COLO829 (cell line): ENCODE data around the gene CLEC11A.
"Not testable (repeated sequence)": the region's sequence is repeated elsewhere in the genome, so short reads cannot be mapped to it uniquely, and the experiment has no call there.

ENCODE experiments used
- DNase-seq: peaks from one replicate; pipeline ENCODE4 v3.0.0; 2012; ENCODE audit warnings: low spot score

CLEC11A gene

GRCh38 chr19:50759076-50759475 lies 35.9 kb downstream of the CLEC11A start:
- DNase-seq, result not testable (repeated sequence)

GRCh38 chr19:50759886-50760285 lies 36.7 kb downstream of the CLEC11A start:
- DNase-seq, result peak; percentile 52

- not testable (repeated sequence) for DNase-seq
These were observed 38.3 kb downstream of the CLEC11A start for GRCh38 chr19:50761501-50761900.

GRCh38 chr19:50763521-50763920 lies 40.4 kb downstream of the CLEC11A start:
- not testable (repeated sequence) for DNase-seq

- no peak for DNase-seq
These were observed 41.2 kb downstream of the CLEC11A start for GRCh38 chr19:50764409-50764808.

- DNase-seq, result not testable (repeated sequence)
These were observed 43.6 kb downstream of the CLEC11A start for GRCh38 chr19:50766746-50767145.

GRCh38 chr19:50767263-50767662 lies 44.1 kb downstream of the CLEC11A start:
- not testable (repeated sequence) for DNase-seq

- no peak for DNase-seq
These were observed 45.1 kb downstream of the CLEC11A start for GRCh38 chr19:50768277-50768676.

GRCh38 chr19:50770164-50770563 lies 47.0 kb downstream of the CLEC11A start, which contains the start of gene GPR32:
GPR32 (plus strand) TSS chr19:50770464; CDS start chr19:50770601, 137 bp downstream.
- DNase-seq, result not testable (repeated sequence)

- DNase-seq, result no peak
These were observed 47.7 kb downstream of the CLEC11A start for GRCh38 chr19:50770888-50771287.

- DNase-seq, result peak; percentile 51
These were observed 49.3 kb downstream of the CLEC11A start for GRCh38 chr19:50772476-50772875.

GRCh38 chr19:50772912-50773311 lies 49.7 kb downstream of the CLEC11A start:
- DNase-seq, result not testable (repeated sequence)

- not testable (repeated sequence) for DNase-seq
These were observed 50.3 kb downstream of the CLEC11A start for GRCh38 chr19:50773454-50773853.
